ENCODE data around the gene GNL2.
"Not testable (repeated sequence)": the region's sequence is repeated elsewhere in the genome, so short reads cannot be mapped to it uniquely, and the experiment has no call there.

Gene GNL2

DNA sequence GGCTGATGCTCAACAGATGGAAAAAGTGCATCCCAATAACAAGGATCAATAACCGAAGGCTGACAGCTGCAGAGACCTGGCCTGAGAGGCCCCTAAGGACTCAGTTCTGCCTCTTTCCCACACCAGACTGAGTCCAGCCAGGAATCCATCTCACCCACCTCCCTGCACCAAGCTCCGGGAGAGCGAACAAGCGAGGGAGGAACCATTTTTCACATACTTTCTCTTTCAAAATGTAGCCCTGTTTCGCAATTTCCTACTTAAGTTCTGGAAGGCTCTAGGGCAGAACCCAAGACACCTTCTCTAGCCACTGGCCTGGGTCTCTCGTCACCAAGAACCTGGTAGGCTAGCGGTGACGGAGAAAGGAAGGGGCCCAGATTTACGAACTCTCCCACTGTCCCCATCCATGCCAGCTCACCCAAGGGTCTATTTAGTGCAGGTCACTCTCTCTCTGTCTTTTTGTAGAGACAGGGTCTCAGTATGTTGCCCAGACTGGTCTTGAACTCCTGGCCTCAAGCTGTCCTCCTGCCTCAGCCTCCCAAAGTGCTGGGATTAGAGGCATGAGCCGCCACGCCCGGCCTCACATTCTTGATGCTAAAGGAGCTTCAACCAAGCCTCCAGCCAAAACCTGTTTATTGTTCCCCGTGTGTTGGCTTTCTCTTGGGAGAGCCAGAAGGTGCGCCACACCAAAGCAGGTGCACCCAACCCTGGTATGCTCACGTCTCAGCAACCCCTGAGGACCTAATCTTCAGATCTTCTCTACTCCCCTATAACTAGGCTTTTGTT lies 10.9 kb upstream of the GNL2 start:
- Histone ChIP-seq H3K36me3 (ENCODE audit: control insufficient read depth, insufficient read depth, low read length) (no peaks in the 10 kb centered on the region), H3K4me1 (ENCODE audit: control insufficient read depth, insufficient read depth, low read length, poor library complexity, severe bottlenecking) (no peaks in the 10 kb centered on the region), H3K4me3 (ENCODE audit: extremely low read depth, insufficient read depth, low read length, poor library complexity, severe bottlenecking) (no peak overlapping the region), H3K9me3 (ENCODE audit: control insufficient read depth, low read length) (no peaks in the 10 kb centered on the region), H3K27ac (ENCODE audit: low read depth, low read length, severe bottlenecking) (no peak overlapping the region)
- 86 to 94% methylated on average over 12 to 14 of the region's 15 CpGs for WGBS, 2 experiments (ENCODE audit: insufficient coverage in 2 of 2)

DNA sequence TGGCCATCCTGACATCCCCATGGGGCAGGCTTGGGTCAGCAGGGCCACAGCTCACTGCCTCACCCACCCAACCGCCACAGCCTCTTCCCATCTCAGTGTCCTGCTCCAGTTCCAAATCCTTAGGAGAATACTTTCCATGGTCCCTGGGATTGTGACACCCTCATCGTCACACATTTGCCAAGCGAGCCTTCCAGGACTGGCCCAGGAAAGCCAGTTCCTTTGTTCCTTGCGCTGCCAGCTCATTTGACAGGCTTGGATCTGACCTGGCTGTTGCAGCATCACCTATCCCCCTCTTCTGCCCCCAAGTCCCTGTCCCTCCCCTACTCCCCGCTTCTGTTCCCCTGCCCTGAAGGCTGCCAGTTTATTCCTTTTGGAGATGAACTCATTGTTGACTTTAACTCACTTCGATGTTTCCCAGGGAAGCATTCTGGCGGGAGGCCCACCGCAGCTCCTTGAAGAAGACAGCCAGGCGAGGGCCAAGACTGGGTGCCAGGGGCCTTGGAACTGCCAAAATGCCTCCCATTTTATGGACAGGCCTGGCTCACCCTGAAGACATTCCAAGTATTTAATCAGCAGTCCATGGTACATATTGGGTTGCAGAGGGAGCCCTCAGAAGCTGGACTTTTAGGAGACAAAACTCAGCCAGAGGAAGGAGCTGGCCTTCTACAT lies 10.2 kb upstream of the GNL2 start:
- 86 to 91% methylated on average over 8 to 9 of the region's 9 CpGs for WGBS, 2 experiments (ENCODE audit: insufficient coverage in 2 of 2)
- H3K27ac ChIP-seq (ENCODE audit: low read depth, low read length, severe bottlenecking) = no peak overlapping the region
- no peak overlapping the region for H3K4me3 ChIP-seq (ENCODE audit: extremely low read depth, insufficient read depth, low read length, poor library complexity, severe bottlenecking)
- no peaks in the 10 kb centered on the region for H3K4me1 ChIP-seq (ENCODE audit: control insufficient read depth, insufficient read depth, low read length, poor library complexity, severe bottlenecking)
- H3K36me3 ChIP-seq (ENCODE audit: control insufficient read depth, insufficient read depth, low read length) = no peaks in the 10 kb centered on the region
- no peaks in the 10 kb centered on the region for H3K9me3 ChIP-seq (ENCODE audit: control insufficient read depth, low read length)

DNA sequence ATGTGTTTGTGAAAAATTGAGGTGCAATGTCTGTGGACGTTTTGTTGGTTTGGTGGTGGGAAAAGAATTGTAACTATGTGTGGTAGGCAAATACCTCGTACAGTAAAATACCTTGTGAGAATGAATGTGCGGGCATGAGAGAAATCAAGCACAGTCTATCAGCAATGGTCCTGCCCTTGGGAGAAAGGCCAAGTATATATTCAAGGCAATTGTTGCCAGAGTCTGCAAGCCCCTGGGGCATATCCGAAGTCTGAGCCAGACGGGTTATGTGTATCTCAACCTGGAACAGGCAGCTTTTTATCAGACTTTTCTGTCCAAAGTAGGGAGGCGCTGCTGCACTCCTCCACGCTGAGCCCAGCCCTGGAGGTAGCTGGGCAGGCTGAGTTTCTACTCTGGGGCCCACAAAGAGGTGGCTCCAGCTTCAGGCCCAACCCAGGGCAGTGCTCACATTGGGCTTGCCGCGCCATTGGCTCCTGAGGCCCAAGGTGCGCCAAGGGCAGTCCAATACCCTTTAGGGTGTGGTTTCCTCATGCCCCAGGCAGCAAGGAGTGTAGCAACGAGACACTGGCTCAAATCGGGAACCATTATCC lies 9.4 kb upstream of the GNL2 start:
- 84% methylated on average over 12 of the region's 12 CpGs for WGBS, 2 experiments (ENCODE audit: insufficient coverage in 2 of 2)
- Histone ChIP-seq H3K36me3 (ENCODE audit: control insufficient read depth, insufficient read depth, low read length) (no peaks in the 10 kb centered on the region), H3K27ac (ENCODE audit: low read depth, low read length, severe bottlenecking) (no peak overlapping the region), H3K4me1 (ENCODE audit: control insufficient read depth, insufficient read depth, low read length, poor library complexity, severe bottlenecking) (no peaks in the 10 kb centered on the region), H3K9me3 (ENCODE audit: control insufficient read depth, low read length) (no peaks in the 10 kb centered on the region), H3K4me3 (ENCODE audit: extremely low read depth, insufficient read depth, low read length, poor library complexity, severe bottlenecking) (no peak overlapping the region)

DNA sequence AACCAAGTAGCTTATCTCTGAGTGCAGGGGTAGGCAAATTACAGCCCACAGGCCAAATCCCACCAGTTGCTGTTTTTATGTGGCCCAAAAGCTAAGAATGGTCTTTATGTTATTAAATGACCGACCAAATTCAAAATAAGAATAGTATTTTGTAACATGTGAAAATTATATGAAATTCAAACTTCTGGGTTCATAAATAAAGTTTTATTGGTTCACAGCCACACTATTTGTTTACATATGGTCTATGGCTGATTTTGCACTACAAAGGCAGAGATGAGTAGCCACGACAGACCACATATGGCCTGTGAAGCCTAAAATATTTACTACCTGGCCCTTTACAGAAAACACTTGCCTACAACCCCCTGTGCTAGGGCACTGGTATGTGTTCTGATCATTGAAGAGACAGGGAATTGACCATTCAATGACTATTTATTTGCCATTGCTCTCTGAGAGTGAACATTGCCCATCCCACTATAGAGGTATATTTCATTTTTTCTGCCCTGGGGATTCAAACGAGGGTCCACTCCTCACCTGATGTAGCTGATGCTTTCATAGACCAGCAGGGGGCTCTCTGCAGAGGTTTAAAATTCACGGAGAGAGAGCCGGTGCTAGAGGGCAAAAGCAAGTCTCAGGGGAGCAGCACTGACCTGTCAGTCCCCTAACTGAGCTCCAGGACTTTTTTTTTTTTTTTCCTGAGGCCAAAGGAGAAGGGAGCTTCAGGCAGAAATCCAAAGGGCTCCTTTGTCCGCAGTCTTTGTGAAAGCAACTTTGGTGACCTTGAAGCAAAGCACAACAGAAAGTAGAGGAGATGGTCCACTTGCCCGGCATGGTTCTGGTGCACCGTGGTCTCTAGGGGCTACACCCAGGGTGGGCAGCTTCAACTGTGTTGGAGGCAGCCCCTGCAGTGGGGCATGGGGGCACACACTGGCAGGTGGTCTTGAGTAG lies 7.3 kb upstream of the GNL2 start:
- Histone ChIP-seq H3K4me3 (ENCODE audit: extremely low read depth, insufficient read depth, low read length, poor library complexity, severe bottlenecking) (no peak overlapping the region), H3K27ac (ENCODE audit: low read depth, low read length, severe bottlenecking) (no peak overlapping the region), H3K4me1 (ENCODE audit: control insufficient read depth, insufficient read depth, low read length, poor library complexity, severe bottlenecking) (no peaks in the 10 kb centered on the region), H3K9me3 (ENCODE audit: control insufficient read depth, low read length) (no peaks in the 10 kb centered on the region), H3K36me3 (ENCODE audit: control insufficient read depth, insufficient read depth, low read length) (no peaks in the 10 kb centered on the region)
- 26 to 31% methylated on average over 6 to 7 of the region's 8 CpGs for WGBS, 2 experiments (ENCODE audit: insufficient coverage in 2 of 2)

DNA sequence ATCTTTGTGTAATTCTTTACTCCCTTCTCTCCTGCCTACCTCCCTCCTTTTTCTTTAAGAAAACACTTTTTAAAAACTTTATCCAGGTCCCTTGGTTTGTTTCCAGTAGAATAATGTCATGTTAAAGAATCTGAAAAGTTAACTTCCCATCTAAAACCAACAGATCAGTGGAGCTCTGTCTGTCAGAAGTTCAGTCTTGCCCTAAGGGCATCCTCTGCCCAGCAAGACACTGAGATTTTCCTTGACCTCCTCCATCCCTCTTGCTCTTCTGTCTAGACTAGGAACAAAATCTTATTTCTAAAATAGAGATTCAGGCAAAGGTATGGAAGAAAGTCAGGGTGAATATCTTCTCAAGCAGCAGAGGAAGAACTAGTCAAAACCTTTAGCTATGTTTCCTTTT lies 5.7 kb upstream of the GNL2 start:
- no peak overlapping the region for H3K27ac ChIP-seq (ENCODE audit: low read depth, low read length, severe bottlenecking)
- peaks cover under 1% of the 10 kb centered on the region for H3K4me1 ChIP-seq (ENCODE audit: control insufficient read depth, insufficient read depth, low read length, poor library complexity, severe bottlenecking)
- no peak overlapping the region for H3K4me3 ChIP-seq (ENCODE audit: extremely low read depth, insufficient read depth, low read length, poor library complexity, severe bottlenecking)
- H3K9me3 ChIP-seq (ENCODE audit: control insufficient read depth, low read length) = no peaks in the 10 kb centered on the region
- H3K36me3 ChIP-seq (ENCODE audit: control insufficient read depth, insufficient read depth, low read length) = no peaks in the 10 kb centered on the region

DNA sequence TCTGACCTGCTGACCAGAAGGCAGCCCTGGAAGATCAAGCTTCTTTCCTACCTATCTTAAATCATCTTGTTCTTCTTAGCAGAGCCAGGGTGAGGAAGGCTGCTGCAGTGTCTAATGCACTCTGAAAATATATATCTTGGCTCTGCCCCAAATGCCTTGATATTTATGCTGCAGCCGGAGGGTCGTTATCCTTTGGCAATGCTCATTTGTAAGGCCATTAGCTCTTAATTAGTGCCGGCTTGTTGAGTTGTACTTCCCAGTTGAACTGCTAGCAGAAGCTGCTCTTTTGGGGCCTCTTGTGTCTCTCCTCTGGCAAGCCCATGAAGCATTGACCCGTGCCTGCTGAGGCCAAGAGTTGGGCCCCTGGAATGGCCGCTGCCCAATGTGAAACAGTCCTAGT lies 4.2 kb upstream of the GNL2 start:
- Histone ChIP-seq H3K4me3 (ENCODE audit: extremely low read depth, insufficient read depth, low read length, poor library complexity, severe bottlenecking) (no peak overlapping the region), H3K9me3 (ENCODE audit: control insufficient read depth, low read length) (no peaks in the 10 kb centered on the region), H3K27ac (ENCODE audit: low read depth, low read length, severe bottlenecking) (no peak overlapping the region), H3K36me3 (ENCODE audit: control insufficient read depth, insufficient read depth, low read length) (no peaks in the 10 kb centered on the region), H3K4me1 (ENCODE audit: control insufficient read depth, insufficient read depth, low read length, poor library complexity, severe bottlenecking) (peaks cover 6% of the 10 kb centered on the region)
- WGBS, 2 experiments (ENCODE audit: insufficient coverage in 2 of 2) = 92 to 94% methylated on average over 4 of the region's 5 CpGs

DNA sequence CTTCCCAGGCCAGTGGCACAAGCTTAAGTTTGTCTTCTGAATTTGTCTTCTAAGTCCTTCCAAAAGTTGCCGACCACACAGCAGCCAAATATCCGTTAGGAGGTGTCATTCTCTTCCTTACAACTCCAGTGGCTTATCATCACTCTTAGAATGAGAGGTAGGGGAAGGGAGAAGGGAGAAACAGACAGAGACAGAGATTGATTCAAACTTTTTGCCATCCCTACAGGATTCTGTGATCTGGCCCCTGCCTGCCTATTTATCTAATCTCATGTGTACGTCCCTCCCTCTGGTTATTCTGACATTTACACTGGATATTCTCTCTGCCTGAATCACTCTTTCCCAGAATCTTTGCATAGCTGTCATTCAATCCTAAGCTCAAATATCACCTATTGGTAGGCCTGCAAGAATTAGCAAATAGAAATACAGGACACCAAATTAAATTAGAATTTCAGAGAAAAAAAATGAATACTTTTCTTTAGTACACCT lies 488 bp upstream of the GNL2 start:
- Histone ChIP-seq H3K4me1 (ENCODE audit: control insufficient read depth, insufficient read depth, low read length, poor library complexity, severe bottlenecking) (peaks cover 9% of the 10 kb centered on the region), H3K36me3 (ENCODE audit: control insufficient read depth, insufficient read depth, low read length) (peaks cover 29% of the 10 kb centered on the region), H3K27ac (ENCODE audit: low read depth, low read length, severe bottlenecking) (peak overlapping the region; percentile 75), H3K4me3 (ENCODE audit: extremely low read depth, insufficient read depth, low read length, poor library complexity, severe bottlenecking) (peak overlapping the region; percentile 96), H3K9me3 (ENCODE audit: control insufficient read depth, low read length) (no peaks in the 10 kb centered on the region)
- WGBS, 2 experiments (ENCODE audit: insufficient coverage in 2 of 2) = no CpG with 5 or more reads among the region's 3 CpGs

DNA sequence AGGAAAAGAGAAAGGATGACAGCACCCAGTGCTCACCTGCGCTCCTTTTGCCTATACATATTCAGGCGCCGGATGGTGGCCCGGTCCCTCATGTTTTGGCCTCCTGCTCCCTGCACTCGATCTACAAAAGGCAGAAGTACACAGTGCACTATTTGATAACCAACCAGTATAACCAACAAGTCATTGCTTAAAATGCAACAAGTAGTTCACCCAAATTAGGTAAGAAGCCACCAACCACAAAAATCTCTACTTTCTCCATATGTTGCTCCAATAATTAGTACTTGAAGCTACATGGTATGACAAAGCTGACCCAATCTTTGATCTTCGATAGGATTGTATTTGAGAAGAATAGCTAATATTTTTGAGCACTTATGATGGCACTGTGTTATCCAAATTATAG lies 2.0 kb downstream of the GNL2 start:
- Histone ChIP-seq H3K4me1 (ENCODE audit: control insufficient read depth, insufficient read depth, low read length, poor library complexity, severe bottlenecking) (peaks cover 9% of the 10 kb centered on the region), H3K4me3 (ENCODE audit: extremely low read depth, insufficient read depth, low read length, poor library complexity, severe bottlenecking) (peak overlapping the region; percentile 96), H3K9me3 (ENCODE audit: control insufficient read depth, low read length) (no peaks in the 10 kb centered on the region), H3K36me3 (ENCODE audit: control insufficient read depth, insufficient read depth, low read length) (peaks cover 53% of the 10 kb centered on the region), H3K27ac (ENCODE audit: low read depth, low read length, severe bottlenecking) (no peak overlapping the region)
- WGBS, 2 experiments (ENCODE audit: insufficient coverage in 2 of 2) = 98 to 100% methylated on average over 1 to 4 of the region's 6 CpGs

DNA sequence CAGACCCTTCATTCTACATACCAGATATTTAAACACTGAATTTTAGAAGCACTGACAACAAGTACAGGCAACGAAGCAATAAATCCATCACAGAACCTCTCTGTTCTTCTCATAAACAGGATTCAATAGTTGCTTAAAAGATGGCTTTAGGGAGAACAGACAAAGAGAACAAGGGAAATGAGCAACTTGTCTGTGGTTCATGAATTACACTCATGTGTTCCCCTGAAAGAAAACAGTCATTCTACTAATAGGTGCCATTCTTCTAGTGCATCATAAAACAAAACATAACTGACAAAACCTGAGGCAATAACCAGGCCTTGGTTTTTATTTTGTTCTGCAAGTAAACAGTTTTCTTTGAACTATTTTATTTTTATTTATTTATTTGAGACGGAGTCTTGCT lies 6.8 kb downstream of the GNL2 start:
- no CpG with 5 or more reads among the region's 2 CpGs for WGBS, 2 experiments (ENCODE audit: insufficient coverage in 2 of 2)
- Histone ChIP-seq H3K27ac (ENCODE audit: low read depth, low read length, severe bottlenecking) (no peak overlapping the region), H3K36me3 (ENCODE audit: control insufficient read depth, insufficient read depth, low read length) (peaks cover 90% of the 10 kb centered on the region), H3K4me1 (ENCODE audit: control insufficient read depth, insufficient read depth, low read length, poor library complexity, severe bottlenecking) (no peaks in the 10 kb centered on the region), H3K9me3 (ENCODE audit: control insufficient read depth, low read length) (no peaks in the 10 kb centered on the region), H3K4me3 (ENCODE audit: extremely low read depth, insufficient read depth, low read length, poor library complexity, severe bottlenecking) (no peak overlapping the region)

DNA sequence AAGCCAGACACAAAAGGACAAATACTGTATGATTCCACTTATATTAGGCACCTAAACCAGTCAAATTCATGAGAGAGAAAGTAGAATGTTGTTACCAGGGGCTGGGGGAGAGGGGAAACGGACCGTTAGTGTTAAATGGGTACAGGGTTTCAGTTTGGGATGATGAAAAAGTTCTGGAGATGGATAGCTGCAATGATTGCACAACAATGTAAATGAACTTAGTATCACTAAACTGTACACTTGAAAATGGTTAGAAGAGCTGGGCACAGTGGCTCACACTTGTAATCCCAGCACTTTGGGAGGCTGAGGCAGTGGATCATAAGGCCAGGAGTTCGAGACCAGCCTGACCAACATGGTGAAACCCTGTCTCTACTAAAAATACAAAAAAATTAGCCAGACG lies 11.2 kb downstream of the GNL2 start:
- H3K4me3 ChIP-seq (ENCODE audit: extremely low read depth, insufficient read depth, low read length, poor library complexity, severe bottlenecking); H3K9me3 ChIP-seq (ENCODE audit: control insufficient read depth, low read length); H3K27ac ChIP-seq (ENCODE audit: low read depth, low read length, severe bottlenecking); H3K4me1 ChIP-seq (ENCODE audit: control insufficient read depth, insufficient read depth, low read length, poor library complexity, severe bottlenecking): not testable (repeated sequence)
- 80 to 90% methylated on average over 1 to 2 of the region's 4 CpGs for WGBS, 2 experiments (ENCODE audit: insufficient coverage in 2 of 2)
- peaks cover 87% of the 10 kb centered on the region for H3K36me3 ChIP-seq (ENCODE audit: control insufficient read depth, insufficient read depth, low read length)

All from mesodermal cell (in vitro differentiated cells).